Measurements from ENCODE around the gene IFNA1.

The IFNA1 gene

DNA sequence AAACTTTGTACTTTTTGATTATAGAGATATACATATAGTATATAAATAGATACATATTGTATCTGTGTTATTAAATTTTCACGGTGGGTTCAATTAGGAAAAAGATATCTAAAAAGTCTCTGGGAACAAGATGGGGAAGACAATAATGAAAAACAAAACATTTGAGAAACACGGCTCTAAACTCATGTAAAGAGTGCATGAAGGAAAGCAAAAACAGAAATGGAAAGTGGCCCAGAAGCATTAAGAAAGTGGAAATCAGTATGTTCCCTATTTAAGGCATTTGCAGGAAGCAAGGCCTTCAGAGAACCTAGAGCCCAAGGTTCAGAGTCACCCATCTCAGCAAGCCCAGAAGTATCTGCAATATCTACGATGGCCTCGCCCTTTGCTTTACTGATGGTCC lies at the start of gene IFNA1:
Gene IFNA1 (plus strand): TSS at position 301 of the 400 bp plus-strand sequence. CDS start 69 bp downstream, at position 370.
- DNase-seq (ENCODE audit: low read depth, low spot score): no peak
- TF ChIP-seq, protein P1, sequence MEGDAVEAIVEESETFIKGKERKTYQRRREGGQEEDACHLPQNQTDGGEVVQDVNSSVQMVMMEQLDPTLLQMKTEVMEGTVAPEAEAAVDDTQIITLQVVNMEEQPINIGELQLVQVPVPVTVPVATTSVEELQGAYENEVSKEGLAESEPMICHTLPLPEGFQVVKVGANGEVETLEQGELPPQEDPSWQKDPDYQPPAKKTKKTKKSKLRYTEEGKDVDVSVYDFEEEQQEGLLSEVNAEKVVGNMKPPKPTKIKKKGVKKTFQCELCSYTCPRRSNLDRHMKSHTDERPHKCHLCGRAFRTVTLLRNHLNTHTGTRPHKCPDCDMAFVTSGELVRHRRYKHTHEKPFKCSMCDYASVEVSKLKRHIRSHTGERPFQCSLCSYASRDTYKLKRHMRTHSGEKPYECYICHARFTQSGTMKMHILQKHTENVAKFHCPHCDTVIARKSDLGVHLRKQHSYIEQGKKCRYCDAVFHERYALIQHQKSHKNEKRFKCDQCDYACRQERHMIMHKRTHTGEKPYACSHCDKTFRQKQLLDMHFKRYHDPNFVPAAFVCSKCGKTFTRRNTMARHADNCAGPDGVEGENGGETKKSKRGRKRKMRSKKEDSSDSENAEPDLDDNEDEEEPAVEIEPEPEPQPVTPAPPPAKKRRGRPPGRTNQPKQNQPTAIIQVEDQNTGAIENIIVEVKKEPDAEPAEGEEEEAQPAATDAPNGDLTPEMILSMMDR (IDR thresholded peaks at IDR 0.05; ENCODE audit: insufficient read depth, low read length, missing control alignments): no peak
- ChIA-PET POLR2A (no interaction called here), CTCF (interaction anchor here (0.6 to 1.2 kb wide), 2 partner anchors 12 to 16 kb away, joined by 3 to 4 read pairs; no protein-coding TSS in a partner anchor)
- H3K4me3 ChIP-seq (ENCODE audit: low read depth, low read length): no peak within 1 kb of the TSS

DNA sequence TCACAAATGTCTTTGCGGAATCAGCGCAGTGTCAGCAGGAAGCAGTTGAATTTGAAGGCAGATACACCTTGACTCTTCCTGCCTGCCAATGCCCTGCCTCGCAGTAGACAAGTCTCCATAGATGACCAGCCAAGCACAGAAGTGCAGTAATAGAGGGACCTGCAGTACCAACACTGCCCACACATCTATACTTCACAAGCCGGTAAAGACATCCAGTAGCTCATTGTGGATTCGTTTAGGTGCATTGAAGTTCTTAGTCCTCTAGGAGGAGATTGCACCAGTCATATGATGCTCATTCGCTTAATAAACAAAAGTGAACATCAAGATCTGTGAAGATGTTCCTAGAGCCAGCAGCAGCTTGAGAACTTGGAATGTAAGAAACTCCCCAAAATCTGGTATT lies 48.0 kb upstream of the IFNA1 start:
- CTCF ChIA-PET: interaction anchor here (1.0 kb wide), 1 partner anchor 55 kb away, joined by 3 read pairs; no protein-coding TSS in a partner anchor

DNA sequence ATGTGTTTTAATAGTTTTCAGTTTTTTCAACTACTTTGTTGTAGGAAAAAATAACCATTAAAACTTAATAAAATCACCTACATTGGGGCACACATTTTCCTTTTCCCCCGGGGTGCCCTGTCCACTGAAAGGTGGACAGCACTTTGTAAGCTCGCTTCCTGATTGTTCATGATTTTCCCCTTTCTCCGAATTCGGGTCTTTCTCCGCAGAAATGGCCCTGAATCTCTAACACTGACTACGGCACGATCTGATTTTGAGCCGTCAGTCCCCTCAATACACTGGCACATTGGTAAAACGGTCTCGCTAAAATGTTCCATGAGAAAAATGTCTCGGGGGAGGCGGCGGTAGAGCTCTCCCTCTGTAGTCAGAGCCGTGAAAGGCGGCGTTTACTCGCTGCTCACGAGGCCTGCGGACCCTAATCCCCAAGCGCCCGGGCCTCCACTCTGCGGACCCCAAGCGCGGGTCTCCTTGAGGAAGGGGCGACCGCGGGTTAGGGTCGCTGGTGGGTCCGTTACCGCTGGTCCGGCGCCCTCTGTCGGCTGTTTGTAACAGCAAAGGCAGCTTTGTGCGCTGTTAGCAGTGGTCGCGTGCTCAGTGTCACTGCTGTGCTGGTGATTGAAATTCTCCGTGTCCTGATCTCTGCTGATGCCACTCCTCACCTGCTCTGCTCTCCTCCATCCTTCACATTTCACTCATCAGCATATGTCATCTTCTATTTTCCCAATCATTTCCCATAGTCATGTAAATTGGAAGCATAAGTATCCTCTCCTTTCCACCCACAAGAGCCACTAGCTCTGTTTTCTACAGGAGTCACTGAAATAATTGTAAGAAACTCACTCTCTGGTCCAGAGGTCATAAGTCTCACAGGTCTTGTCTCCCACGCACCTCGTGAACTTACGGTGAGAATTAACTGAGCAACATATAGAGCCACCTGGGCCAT lies 44.2 kb upstream of the IFNA1 start:
- no peak for DNase-seq (ENCODE audit: low read depth, low spot score)
- peak overlapping the region; percentile 58 for H3K4me3 ChIP-seq (ENCODE audit: low read depth, low read length)
- TF ChIP-seq, protein P1 (IDR thresholded peaks at IDR 0.05; ENCODE audit: insufficient read depth, low read length, missing control alignments): peak; percentile 75

More for the DNA sequence above, 48.0 kb upstream of the IFNA1 start:
- no peak for DNase-seq (ENCODE audit: low read depth, low spot score)
- TF ChIP-seq, protein P1 (IDR thresholded peaks at IDR 0.05; ENCODE audit: insufficient read depth, low read length, missing control alignments): peak; percentile 18
- H3K4me3 ChIP-seq (ENCODE audit: low read depth, low read length): no peak overlapping the region
- POLR2A ChIA-PET: no interaction called here

DNA sequence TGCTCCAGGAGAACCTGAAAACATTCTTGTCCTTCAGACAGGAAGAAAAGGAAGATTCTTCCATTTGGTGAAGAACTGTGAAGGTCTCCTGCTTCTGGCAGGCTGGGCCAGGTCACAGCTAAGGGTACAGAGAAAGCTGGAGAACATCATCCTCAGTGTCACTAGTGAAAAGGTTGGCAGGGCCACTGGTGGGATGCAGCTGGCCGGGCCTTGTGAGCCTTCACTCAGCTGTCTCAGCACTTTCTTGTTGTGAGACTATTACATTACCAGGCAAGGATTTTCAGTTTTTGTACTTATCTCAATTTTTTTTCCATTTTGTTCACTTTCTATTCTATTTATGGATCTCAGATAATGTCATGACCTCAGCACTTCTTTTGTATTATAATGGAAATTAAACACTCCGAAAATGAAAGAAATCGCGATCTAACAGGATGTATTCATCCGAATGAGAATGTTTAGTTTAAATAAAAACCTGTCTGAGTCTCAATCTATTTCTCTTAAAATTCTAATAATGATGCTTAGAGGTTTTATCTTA lies 41.2 kb upstream of the IFNA1 start:
- ChIA-PET CTCF (interaction anchor here (0.7 to 1.5 kb wide), 3 partner anchors 9 to 29 kb away, joined by 3 to 4 read pairs (median 3); partner anchors contain the start of gene IFNA8), POLR2A (no interaction called here)
- TF ChIP-seq, protein P1 (IDR thresholded peaks at IDR 0.05; ENCODE audit: insufficient read depth, low read length, missing control alignments): no peak
- no peak for DNase-seq (ENCODE audit: low read depth, low spot score)
- no peak overlapping the region for H3K4me3 ChIP-seq (ENCODE audit: low read depth, low read length)

More for the DNA sequence above, 44.2 kb upstream of the IFNA1 start:
- ChIA-PET POLR2A (interaction anchor here (1.0 to 1.4 kb wide), 2 partner anchors 61 to 62 kb away, joined by 3 to 4 read pairs; partner anchors contain the start of gene KLHL9), CTCF (interaction anchor here (0.6 to 2.0 kb wide), 38 partner anchors 9 to 1470 kb away, joined by 3 to 17 read pairs (median 4); no protein-coding TSS in a partner anchor)

DNA sequence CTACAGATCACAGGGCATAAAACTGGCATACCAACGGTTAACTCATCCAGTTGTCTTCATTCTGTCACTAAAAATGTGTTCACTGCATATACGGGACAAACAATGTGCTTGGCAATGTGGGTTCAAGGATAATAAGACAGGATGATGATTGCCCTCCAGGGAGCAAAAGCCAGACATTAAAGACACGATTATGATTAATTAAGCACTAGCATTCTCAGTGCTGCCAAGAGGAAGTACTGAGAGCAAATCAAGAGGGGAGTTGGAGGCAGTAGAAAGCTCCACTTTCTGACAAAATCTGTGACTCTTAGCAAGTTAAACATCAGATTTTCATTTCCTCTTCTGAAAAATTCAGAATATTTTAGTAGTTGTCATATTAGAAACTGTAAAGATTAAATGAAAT lies 40.3 kb upstream of the IFNA1 start:
- DNase-seq (ENCODE audit: low read depth, low spot score): no peak
- ChIA-PET POLR2A (no interaction called here), CTCF (no interaction called here)
- TF ChIP-seq, protein P1 (IDR thresholded peaks at IDR 0.05; ENCODE audit: insufficient read depth, low read length, missing control alignments): no peak
- no peak overlapping the region for H3K4me3 ChIP-seq (ENCODE audit: low read depth, low read length)

Data from AG04449 (cell line).